ENCODE results near the gene STARD9.
A peak's percentile ranks its signal among the peaks of the same experiment; 100 is the strongest.
"Not testable (repeated sequence)": the region's sequence is repeated elsewhere in the genome, so short reads cannot be mapped to it uniquely, and the experiment has no call there.

Gene STARD9

GRCh38 chr15:42595626-42596240, 20.3 kb downstream of the STARD9 start:
- DNase-seq (ENCODE audit: extremely low spot score), result no peak
- TF ChIP-seq CTCF (IDR thresholded peaks at IDR 0.05; ENCODE audit: control extremely low read depth, extremely low read depth, low read depth, missing control alignments), result no peak
- ChIA-PET POLR2A (no interaction called here), CTCF (interaction anchor here (1.1 to 1.3 kb wide), 4 partner anchors 9 to 20 kb away, joined by 3 to 5 read pairs (median 4); partner anchors contain the start of gene STARD9)

DNA sequence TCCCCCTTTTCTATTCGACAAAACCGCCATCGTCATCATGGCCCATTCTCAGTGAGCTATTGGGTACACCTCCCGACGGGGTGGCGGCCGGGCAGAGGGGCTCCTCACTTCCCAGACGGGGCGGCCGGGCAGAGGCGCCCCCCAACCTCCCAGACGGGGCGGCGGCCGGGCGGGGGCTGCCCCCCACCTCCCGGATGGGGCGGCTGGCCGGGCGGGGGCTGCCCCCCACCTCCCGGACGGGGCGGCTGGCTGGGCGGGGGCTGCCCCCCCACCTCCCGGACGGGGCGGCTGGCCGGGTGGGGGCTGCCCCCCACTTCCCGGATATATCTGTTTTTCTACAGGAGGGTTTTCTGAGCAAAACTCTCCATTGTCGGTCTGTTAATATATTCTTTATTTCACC, 25.9 kb downstream of the STARD9 start:
- POLR2A ChIA-PET; CTCF ChIA-PET; DNase-seq (ENCODE audit: extremely low spot score): not testable (repeated sequence)

DNA sequence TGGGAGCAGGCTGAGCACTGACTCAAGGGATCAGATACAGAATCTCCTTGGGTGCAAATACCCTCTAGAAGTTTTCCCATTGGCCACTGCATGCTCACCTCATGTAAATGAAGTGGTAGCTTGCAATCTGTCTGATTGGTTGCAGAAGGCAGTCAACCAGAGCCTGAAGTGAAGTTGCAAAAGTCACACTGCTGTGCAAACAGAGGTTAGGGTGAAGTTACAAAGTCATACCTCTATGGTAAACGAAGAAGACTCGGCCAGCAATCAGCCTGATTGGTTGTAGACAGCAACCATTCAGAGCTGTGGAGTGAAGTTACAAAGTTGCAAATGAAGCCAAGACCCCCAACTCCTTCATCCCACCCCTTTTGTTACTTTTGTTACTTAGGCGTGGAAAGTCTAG, 27.1 kb downstream of the STARD9 start:
- POLR2A ChIA-PET, result no interaction called here
- CTCF ChIA-PET, result interaction anchor here (1.3 kb wide), 1 partner anchor 10 kb away, joined by 4 read pairs; no protein-coding TSS in a partner anchor
- DNase-seq (ENCODE audit: extremely low spot score), result no peak
- no peak for TF ChIP-seq CTCF (IDR thresholded peaks at IDR 0.05; ENCODE audit: control extremely low read depth, extremely low read depth, low read depth, missing control alignments)

DNA sequence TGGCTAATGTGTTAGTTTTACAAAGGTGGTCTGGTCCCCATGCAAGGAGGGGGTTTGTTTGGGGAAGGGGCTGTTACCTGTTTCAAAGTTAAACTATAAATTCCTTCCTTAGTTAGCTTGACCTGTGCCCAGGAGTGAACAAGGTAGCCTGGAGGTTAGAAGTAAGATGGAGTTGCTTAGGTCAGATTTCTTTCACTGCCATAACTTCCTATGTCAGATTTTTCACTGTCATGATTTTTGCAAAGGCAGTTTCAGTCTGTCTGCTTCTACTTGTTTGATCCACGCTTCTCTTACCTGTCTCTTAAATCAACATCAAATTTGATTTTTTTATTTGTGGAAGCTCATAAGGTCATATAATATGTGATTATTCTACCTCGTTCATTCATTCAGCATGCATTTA, 28.6 kb downstream of the STARD9 start:
- CTCF ChIA-PET, result interaction anchor here (2.0 kb wide), 1 partner anchor 12 kb away, joined by 7 read pairs; no protein-coding TSS in a partner anchor
- POLR2A ChIA-PET, result no interaction called here
- no peak for DNase-seq (ENCODE audit: extremely low spot score)
- no peak for TF ChIP-seq CTCF (IDR thresholded peaks at IDR 0.05; ENCODE audit: control extremely low read depth, extremely low read depth, low read depth, missing control alignments)

DNA sequence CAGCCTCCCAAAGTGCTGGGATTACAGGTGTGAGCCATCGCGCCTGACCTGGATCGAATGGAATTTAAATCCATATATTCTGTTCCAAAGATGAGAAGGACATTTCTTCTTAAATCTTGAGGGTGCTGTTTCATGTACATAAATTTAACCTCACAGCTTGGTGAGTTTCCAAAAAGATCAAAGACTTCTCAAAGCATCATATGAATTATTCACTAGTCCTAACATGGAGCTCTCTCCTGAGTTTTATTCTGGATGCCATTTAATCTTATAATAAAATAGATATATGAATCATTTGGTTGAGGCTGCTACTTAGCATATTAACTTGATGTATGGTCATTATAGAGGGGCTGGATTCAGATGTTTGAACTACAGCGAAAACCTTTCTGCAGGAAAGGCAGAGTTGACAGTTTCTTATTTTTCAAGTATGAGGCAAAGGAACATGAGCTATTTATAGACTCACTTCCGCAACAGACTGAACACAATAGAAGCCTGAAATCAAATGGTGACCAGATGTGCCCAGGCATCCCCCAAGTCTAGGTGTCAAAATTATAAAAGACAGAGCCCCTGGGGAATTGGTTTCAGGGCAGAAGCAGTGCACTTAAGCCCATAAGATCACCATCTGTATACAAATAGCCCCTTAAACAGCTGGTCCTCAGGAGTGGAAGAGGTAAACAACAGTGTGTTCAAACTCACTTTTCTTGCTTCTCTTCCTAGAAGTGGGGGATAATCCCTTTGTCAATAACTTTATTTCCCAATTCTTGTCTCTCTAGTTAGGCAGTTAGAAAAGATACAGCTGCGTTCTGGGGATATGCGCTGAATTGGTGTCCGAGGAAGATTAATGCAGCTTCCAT, 29.7 kb downstream of the STARD9 start:
- POLR2A ChIA-PET, result no interaction called here
- peak; percentile 38 for DNase-seq (ENCODE audit: extremely low spot score)
- CTCF ChIA-PET, result interaction anchor here (1.0 to 2.0 kb wide), 8 partner anchors 11 to 322 kb away, joined by 3 to 7 read pairs (median 4); partner anchors contain the start of genes STARD9 and ZNF106
- TF ChIP-seq CTCF (IDR thresholded peaks at IDR 0.05; ENCODE audit: control extremely low read depth, extremely low read depth, low read depth, missing control alignments), result no peak

GRCh38 chr15:42605796-42606195, 30.4 kb downstream of the STARD9 start:
- no peak for TF ChIP-seq CTCF (IDR thresholded peaks at IDR 0.05; ENCODE audit: control extremely low read depth, extremely low read depth, low read depth, missing control alignments)
- DNase-seq (ENCODE audit: extremely low spot score), result no peak
- POLR2A ChIA-PET, result no interaction called here
- CTCF ChIA-PET, result interaction anchor here (1.0 to 2.0 kb wide), 7 partner anchors 10 to 321 kb away, joined by 3 to 7 read pairs (median 4); partner anchors contain the start of genes STARD9 and ZNF106

Measured in GM10248 (cell line).